K562 (cell line): Measurements from ENCODE around the gene SIRT3. TPM values are rescaled to one million over a fixed set of nuclear protein-coding genes. Genes with fewer than 3 reads are reported as not detected.

Experiments
- CBX3 ChIP-seq, 2 experiments: IDR thresholded peaks; 1 replicate in 1 of 2; 2 replicates in 1 of 2; pipeline ENCODE4 v1.6.1; 2012; ENCODE audit warnings: inconsistent platforms in 2 of 2, low read length in 2 of 2, borderline replicate concordance in 1 of 2, control low read depth in 1 of 2
- ELF4 ChIP-seq: fragments of 450-650 bp; formaldehyde crosslinking; IDR thresholded peaks from 2 replicates; pipeline ENCODE4 v1.4.0; 2022; ENCODE audit warnings: missing genetic modification characterization
- FOXM1 ChIP-seq, 2 experiments: fragments of 450-650 bp in 1 of 2; sonication (generic) in 1 of 2; formaldehyde crosslinking in 1 of 2; IDR thresholded peaks; 2 replicates each; pipeline versions ENCODE4 v1.6.1 to v1.9.0; 2017 to 2022; ENCODE audit warnings: low read depth in 2 of 2, mild to moderate bottlenecking in 2 of 2, missing genetic modification reagents in 1 of 2, moderate library complexity in 1 of 2
- HNRNPLL ChIP-seq: fragments of 200-400 bp; formaldehyde crosslinking; IDR thresholded peaks from 2 replicates; pipeline ENCODE4 v1.6.1; 2017; ENCODE audit warnings: low read length, low read depth, mild to moderate bottlenecking; ENCODE audit not compliant: poor library complexity, severe bottlenecking
- KHSRP ChIP-seq: fragments of 450-650 bp; IDR thresholded peaks from 2 replicates; pipeline ENCODE4 v1.6.1; 2017
- MAFF ChIP-seq: IDR thresholded peaks from 2 replicates; pipeline ENCODE4 v1.6.1; 2012; ENCODE audit warnings: low read length, improper control_type of control experiment
- PRMT5 ChIP-seq: sonication (generic); formaldehyde crosslinking; IDR thresholded peaks from 2 replicates; pipeline ENCODE4 v1.5.0; 2020; ENCODE audit warnings: missing genetic modification reagents
- RBM17 ChIP-seq: fragments of 200-400 bp; formaldehyde crosslinking; IDR thresholded peaks from 2 replicates; pipeline ENCODE4 v1.6.1; 2017; ENCODE audit warnings: low read depth, mild to moderate bottlenecking, low read length, borderline replicate concordance
- SIX5 ChIP-seq, 2 experiments: IDR thresholded peaks; 2 replicates each; pipeline ENCODE4 v1.6.1; 2011; ENCODE audit warnings: low read length in 2 of 2, borderline replicate concordance in 1 of 2, low read depth in 1 of 2, mild to moderate bottlenecking in 1 of 2, moderate library complexity in 1 of 2; ENCODE audit not compliant: insufficient read depth in 1 of 2
- ZNF175 ChIP-seq: fragments of 200-800 bp; sonication (Bioruptor generic); IDR thresholded peaks from 2 replicates; pipeline ENCODE4 v1.6.1; 2016; ENCODE audit warnings: low read depth, mild to moderate bottlenecking, missing genetic modification characterization, missing compliant biosample characterization
- ZNF551 ChIP-seq: fragments of 250-450 bp; sonication (Bioruptor Pico); IDR thresholded peaks from 2 replicates; pipeline ENCODE4 v1.5.0; 2021; ENCODE audit warnings: mild to moderate bottlenecking, moderate library complexity
- polyA plus RNA-seq, 8 experiments: library from polyadenylated mRNA; depleted of rRNA in 4 of 8; stranded (reverse) in 5 of 8; unstranded in 3 of 8; fragments of >200 nt; fragmentation: Nextera tagmentation in 2 of 8; fragmentation: Illumina TruSeq in 1 of 8; extraction: Ambion mirVana in 2 of 8; extraction: Trizol in 1 of 8; gene quantifications; 2 replicates each; pipeline versions ENCODE4 v1.2.1 to v1.2.3, GENCODE V29; 2011 to 2014; ENCODE audit warnings: inconsistent platforms in 1 of 8, missing spikeins in 1 of 8
- total RNA-seq, 7 experiments: library from RNA; depleted of rRNA in 6 of 7; stranded (reverse); fragments of >200 nt in 6 of 7; fragmentation: Illumina TruSeq in 2 of 7; extraction: Trizol in 2 of 7; gene quantifications; 2 replicates each; pipeline versions ENCODE4 v1.2.1 to v1.2.3, GENCODE V29; 2011 to 2021; ENCODE audit warnings: low replicate concordance in 1 of 7
- TF ChIP-seq, protein P1 (sequence below): fragments of 450-650 bp; IDR thresholded peaks from 2 replicates; pipeline ENCODE4 v1.6.1; 2017; ENCODE audit warnings: antibody characterized with exemption
- TF ChIP-seq, protein P2 (sequence below): sonication (generic); formaldehyde crosslinking; IDR thresholded peaks from 2 replicates; pipeline ENCODE4 v1.8.0; 2022; ENCODE audit warnings: mild to moderate bottlenecking, missing genetic modification reagents
- TF ChIP-seq, protein P3 (sequence below): fragments of 450-650 bp; formaldehyde crosslinking; conservative IDR thresholded peaks from 2 replicates; pipeline ENCODE4 v1.4.0; 2022; ENCODE audit warnings: mild to moderate bottlenecking, missing genetic modification characterization
- TF ChIP-seq, protein P4 (sequence below): sonication (generic); formaldehyde crosslinking; IDR thresholded peaks from 2 replicates; pipeline ENCODE4 v1.8.1; 2023; ENCODE audit warnings: missing genetic modification reagents, mild to moderate bottlenecking, borderline replicate concordance
- TF ChIP-seq, protein P5 (sequence below): fragments of 250-450 bp; sonication (Bioruptor Pico); IDR thresholded peaks from 2 replicates; pipeline ENCODE4 v1.8.0; 2021; ENCODE audit warnings: mild to moderate bottlenecking, moderate library complexity

The SIRT3 gene
- total and polyA plus RNA-seq, 9 of the 15 experiments (the other 6 are each of a cell fraction or from before 2014, with no cell fraction given) = 1.9 to 27.5 (median 14.5) TPM

DNA sequence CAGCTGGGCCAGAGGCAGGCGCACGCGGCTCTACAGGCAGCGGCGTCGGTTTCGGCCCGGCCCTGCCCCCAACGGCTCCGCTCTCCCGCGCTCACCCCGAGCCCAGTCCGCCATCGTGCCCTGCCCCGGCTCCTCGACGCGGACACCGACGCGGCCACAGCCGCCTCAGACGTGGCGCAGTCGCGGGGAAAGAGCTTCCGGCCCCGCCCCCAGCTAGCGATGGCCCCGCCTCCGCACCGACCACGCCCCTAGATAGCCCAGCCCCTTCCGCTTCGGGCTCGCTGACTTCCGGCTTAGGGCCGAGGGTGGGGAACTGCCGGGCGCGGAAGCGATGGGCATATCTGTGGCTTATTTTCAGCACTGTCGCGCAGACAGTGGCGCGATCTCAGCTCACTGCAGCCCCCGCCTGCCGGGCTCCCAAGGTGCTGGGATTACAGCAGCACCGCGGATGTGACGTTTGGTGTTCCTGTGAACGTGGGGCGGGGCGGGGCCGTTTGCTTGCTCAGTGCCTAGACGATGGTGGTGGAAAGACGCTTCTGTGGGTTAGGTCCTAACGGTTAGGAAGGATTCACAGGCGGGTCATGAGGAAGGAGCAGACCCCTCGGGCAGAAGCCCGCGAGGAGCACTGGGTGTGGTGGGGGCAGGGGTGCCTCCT is 28.8 kb downstream of the SIRT3 start, which contains the start of the genes BET1L and RIC8A (continued):
- TF ChIP-seq, protein P1, sequence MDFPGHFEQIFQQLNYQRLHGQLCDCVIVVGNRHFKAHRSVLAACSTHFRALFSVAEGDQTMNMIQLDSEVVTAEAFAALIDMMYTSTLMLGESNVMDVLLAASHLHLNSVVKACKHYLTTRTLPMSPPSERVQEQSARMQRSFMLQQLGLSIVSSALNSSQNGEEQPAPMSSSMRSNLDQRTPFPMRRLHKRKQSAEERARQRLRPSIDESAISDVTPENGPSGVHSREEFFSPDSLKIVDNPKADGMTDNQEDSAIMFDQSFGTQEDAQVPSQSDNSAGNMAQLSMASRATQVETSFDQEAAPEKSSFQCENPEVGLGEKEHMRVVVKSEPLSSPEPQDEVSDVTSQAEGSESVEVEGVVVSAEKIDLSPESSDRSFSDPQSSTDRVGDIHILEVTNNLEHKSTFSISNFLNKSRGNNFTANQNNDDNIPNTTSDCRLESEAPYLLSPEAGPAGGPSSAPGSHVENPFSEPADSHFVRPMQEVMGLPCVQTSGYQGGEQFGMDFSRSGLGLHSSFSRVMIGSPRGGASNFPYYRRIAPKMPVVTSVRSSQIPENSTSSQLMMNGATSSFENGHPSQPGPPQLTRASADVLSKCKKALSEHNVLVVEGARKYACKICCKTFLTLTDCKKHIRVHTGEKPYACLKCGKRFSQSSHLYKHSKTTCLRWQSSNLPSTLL = no peak
- peak; percentile 3; the same call in 1 of the 2 replicates for TF ChIP-seq ELF4 (CRISPR knock-in tag)
- TF ChIP-seq, protein P2, sequence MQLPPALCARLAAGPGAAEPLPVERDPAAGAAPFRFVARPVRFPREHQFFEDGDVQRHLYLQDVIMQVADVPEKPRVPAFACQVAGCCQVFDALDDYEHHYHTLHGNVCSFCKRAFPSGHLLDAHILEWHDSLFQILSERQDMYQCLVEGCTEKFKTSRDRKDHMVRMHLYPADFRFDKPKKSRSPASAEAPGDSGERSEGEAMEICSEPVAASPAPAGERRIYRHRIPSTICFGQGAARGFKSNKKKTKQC (CRISPR knock-in tag) = no peak; the same call in 1 of the 2 replicates
- TF ChIP-seq, protein P3, sequence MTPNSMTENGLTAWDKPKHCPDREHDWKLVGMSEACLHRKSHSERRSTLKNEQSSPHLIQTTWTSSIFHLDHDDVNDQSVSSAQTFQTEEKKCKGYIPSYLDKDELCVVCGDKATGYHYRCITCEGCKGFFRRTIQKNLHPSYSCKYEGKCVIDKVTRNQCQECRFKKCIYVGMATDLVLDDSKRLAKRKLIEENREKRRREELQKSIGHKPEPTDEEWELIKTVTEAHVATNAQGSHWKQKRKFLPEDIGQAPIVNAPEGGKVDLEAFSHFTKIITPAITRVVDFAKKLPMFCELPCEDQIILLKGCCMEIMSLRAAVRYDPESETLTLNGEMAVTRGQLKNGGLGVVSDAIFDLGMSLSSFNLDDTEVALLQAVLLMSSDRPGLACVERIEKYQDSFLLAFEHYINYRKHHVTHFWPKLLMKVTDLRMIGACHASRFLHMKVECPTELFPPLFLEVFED (CRISPR knock-in tag) = no peak
- TF ChIP-seq, protein P4, sequence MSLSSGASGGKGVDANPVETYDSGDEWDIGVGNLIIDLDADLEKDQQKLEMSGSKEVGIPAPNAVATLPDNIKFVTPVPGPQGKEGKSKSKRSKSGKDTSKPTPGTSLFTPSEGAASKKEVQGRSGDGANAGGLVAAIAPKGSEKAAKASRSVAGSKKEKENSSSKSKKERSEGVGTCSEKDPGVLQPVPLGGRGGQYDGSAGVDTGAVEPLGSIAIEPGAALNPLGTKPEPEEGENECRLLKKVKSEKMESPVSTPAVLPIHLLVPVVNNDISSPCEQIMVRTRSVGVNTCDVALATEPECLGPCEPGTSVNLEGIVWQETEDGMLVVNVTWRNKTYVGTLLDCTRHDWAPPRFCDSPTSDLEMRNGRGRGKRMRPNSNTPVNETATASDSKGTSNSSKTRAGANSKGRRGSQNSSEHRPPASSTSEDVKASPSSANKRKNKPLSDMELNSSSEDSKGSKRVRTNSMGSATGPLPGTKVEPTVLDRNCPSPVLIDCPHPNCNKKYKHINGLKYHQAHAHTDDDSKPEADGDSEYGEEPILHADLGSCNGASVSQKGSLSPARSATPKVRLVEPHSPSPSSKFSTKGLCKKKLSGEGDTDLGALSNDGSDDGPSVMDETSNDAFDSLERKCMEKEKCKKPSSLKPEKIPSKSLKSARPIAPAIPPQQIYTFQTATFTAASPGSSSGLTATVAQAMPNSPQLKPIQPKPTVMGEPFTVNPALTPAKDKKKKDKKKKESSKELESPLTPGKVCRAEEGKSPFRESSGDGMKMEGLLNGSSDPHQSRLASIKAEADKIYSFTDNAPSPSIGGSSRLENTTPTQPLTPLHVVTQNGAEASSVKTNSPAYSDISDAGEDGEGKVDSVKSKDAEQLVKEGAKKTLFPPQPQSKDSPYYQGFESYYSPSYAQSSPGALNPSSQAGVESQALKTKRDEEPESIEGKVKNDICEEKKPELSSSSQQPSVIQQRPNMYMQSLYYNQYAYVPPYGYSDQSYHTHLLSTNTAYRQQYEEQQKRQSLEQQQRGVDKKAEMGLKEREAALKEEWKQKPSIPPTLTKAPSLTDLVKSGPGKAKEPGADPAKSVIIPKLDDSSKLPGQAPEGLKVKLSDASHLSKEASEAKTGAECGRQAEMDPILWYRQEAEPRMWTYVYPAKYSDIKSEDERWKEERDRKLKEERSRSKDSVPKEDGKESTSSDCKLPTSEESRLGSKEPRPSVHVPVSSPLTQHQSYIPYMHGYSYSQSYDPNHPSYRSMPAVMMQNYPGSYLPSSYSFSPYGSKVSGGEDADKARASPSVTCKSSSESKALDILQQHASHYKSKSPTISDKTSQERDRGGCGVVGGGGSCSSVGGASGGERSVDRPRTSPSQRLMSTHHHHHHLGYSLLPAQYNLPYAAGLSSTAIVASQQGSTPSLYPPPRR (CRISPR knock-in tag) = 0 out of 2 replicates have a peak, but pooled peaks have one; percentile 3
- no peak for TF ChIP-seq ZNF175 (CRISPR knock-in tag)
- TF ChIP-seq PRMT5 (CRISPR knock-in tag) = no peak
- TF ChIP-seq, protein P5, sequence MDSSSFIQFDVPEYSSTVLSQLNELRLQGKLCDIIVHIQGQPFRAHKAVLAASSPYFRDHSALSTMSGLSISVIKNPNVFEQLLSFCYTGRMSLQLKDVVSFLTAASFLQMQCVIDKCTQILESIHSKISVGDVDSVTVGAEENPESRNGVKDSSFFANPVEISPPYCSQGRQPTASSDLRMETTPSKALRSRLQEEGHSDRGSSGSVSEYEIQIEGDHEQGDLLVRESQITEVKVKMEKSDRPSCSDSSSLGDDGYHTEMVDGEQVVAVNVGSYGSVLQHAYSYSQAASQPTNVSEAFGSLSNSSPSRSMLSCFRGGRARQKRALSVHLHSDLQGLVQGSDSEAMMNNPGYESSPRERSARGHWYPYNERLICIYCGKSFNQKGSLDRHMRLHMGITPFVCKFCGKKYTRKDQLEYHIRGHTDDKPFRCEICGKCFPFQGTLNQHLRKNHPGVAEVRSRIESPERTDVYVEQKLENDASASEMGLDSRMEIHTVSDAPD = no peak
- TF ChIP-seq ZNF551 (CRISPR knock-in tag) = no peak
- no peak for TF ChIP-seq MAFF
- TF ChIP-seq SIX5 (IDR thresholded peaks at IDR 0.05; ENCODE audit: borderline replicate concordance in 1 of 2, insufficient read depth in 1 of 2, low read depth in 1 of 2, low read length in 2 of 2) = no peak; a peak in 1 of 4 replicates
- TF ChIP-seq CBX3 (IDR thresholded peaks at IDR 0.05; ENCODE audit: borderline replicate concordance in 1 of 2, low read length in 2 of 2) = no peak
- peak; percentile 74 for TF ChIP-seq HNRNPLL
- TF ChIP-seq RBM17 = no peak
- no peak for TF ChIP-seq KHSRP
- no peak for TF ChIP-seq FOXM1 (IDR thresholded peaks at IDR 0.05; ENCODE audit: low read depth)
- no peak for TF ChIP-seq FOXM1 (CRISPR knock-in tag; IDR thresholded peaks at IDR 0.05; ENCODE audit: low read depth)
